Esophagus muscularis mucosa (tissue), 4 donors: ENCODE data around the gene VMO1. TPM values are rescaled to one million over a fixed set of nuclear protein-coding genes. Genes with fewer than 3 reads are reported as not detected.

ENCODE experiments used
- DNase-seq: peaks from one replicate; pipeline ENCODE4 v3.0.0-alpha.2; 2017; ENCODE audit errors: extremely low spot score
- H3K27ac ChIP-seq, 4 donors: fragments of 200-600 bp; sonication (generic); replicated peaks in 1 of 4; 1 replicate in 3 of 4; 2 replicates in 1 of 4; pipeline ENCODE4 v1.5.1; 2016 to 2019; ENCODE audit warnings: mild to moderate bottlenecking in 1 of 4
- H3K27me3 ChIP-seq, 4 donors: fragments of 200-600 bp; sonication (generic); one replicate each; pipeline versions ENCODE4 v1.5.1 to v1.6.0; 2016 to 2019
- H3K36me3 ChIP-seq, 4 donors: fragments of 200-600 bp; sonication (generic); one replicate each; pipeline ENCODE4 v1.5.1; 2016 to 2019
- H3K4me1 ChIP-seq, 4 donors: fragments of 200-600 bp; sonication (generic); one replicate each; pipeline ENCODE4 v1.5.1; 2016 to 2019
- H3K4me3 ChIP-seq, 4 donors: fragments of 200-600 bp; sonication (generic); 1 replicate in 2 of 4; 2 replicates in 2 of 4; pipeline ENCODE4 v1.5.1; 2016 to 2019; ENCODE audit warnings: mild to moderate bottlenecking in 4 of 4, moderate library complexity in 1 of 4
- H3K9me3 ChIP-seq, 4 donors: fragments of 200-600 bp; sonication (generic); 1 replicate in 3 of 4; 2 replicates in 1 of 4; pipeline ENCODE4 v1.5.1; 2016 to 2019
- CTCF ChIP-seq, 3 experiments: fragments of 200-600 bp in 2 of 3; fragments of 450-650 bp in 1 of 3; sonication (generic) in 2 of 3; IDR thresholded peaks; one replicate each; pipeline ENCODE4 v1.5.1; 2017 to 2019; ENCODE audit warnings: antibody characterized with exemption in 3 of 3, mild to moderate bottlenecking in 2 of 3, moderate library complexity in 1 of 3
- EP300 ChIP-seq: sonication (generic); formaldehyde crosslinking; IDR thresholded peaks from one replicate; pipeline ENCODE4 v1.6.1; 2017; ENCODE audit warnings: antibody characterized with exemption
- POLR2A ChIP-seq: fragments of 450-650 bp; IDR thresholded peaks from one replicate; pipeline ENCODE4 v1.6.1; 2017; ENCODE audit warnings: antibody characterized with exemption, moderate library complexity, mild to moderate bottlenecking, low read depth
- POLR2AphosphoS5 ChIP-seq, 2 donors: sonication (generic); formaldehyde crosslinking; IDR thresholded peaks; one replicate each; pipeline ENCODE4 v1.6.1; 2017; ENCODE audit warnings: antibody characterized with exemption in 2 of 2
- WGBS: methylation state at CpG from one replicate; pipeline ENCODE4 v1.1.5; 2018; 5-methylcytosine and 5-hydroxymethylcytosine counted together
- intact Hi-C: fragments of 100-400 bp; cut with DNase I; formaldehyde crosslinking; loops from one replicate; pipeline ENCODE4 v1.15.1; 2023
- total RNA-seq, 4 donors: library from RNA; depleted of rRNA; stranded (reverse); fragments of >200 nt; gene quantifications; one replicate each; pipeline versions ENCODE4 v1.1.0 to v1.2.1, GENCODE V29; 2016

Gene VMO1
- total RNA-seq, 4 donors from 2014 or later, result 0.86 to 3.3 (median 2.6) TPM

GRCh38 chr17:4816826-4817225 lies 30.7 kb upstream of the VMO1 start:
- Histone ChIP-seq H3K36me3 (peaks cover 16 to 77% (median 56%) of the 10 kb centered on the region in 4 donors), H3K4me3 (no peak overlapping the region), H3K27ac (no peak overlapping the region), H3K27me3 (no peaks in the 10 kb centered on the region), H3K4me1 (no peaks in the 10 kb centered on the region), H3K9me3 (no peaks in the 10 kb centered on the region)
- intact Hi-C loops, result no loop called here
- WGBS, result 98% methylated on average over 13 of the region's 13 CpGs
- DNase-seq, result no peak
- TF ChIP-seq CTCF (IDR thresholded peaks at IDR 0.05) (no peak), POLR2AphosphoS5 (IDR thresholded peaks at IDR 0.05) (no peak), EP300 (no peak), POLR2A (no peak)

- Histone ChIP-seq H3K4me1 (no peaks in the 10 kb centered on the region), H3K27ac (no peak overlapping the region), H3K4me3 (no peak overlapping the region), H3K36me3 (peaks cover 17 to 75% (median 51%) of the 10 kb centered on the region in 4 donors), H3K9me3 (no peaks in the 10 kb centered on the region), H3K27me3 (no peaks in the 10 kb centered on the region)
- intact Hi-C loops, result no loop called here
- TF ChIP-seq POLR2AphosphoS5 (IDR thresholded peaks at IDR 0.05) (no peak), POLR2A (no peak), EP300 (no peak), CTCF (IDR thresholded peaks at IDR 0.05) (no peak)
- DNase-seq, result no peak
- 92% methylated on average over 7 of the region's 7 CpGs for WGBS
These were observed 29.0 kb upstream of the VMO1 start for GRCh38 chr17:4815043-4815675.

- H3K36me3 ChIP-seq, result peaks cover 25 to 65% (median 41%) of the 10 kb centered on the region in 4 donors
- intact Hi-C loops, result no loop called here
These were observed 26.5 kb upstream of the VMO1 start for GRCh38 chr17:4812690-4813089.

GRCh38 chr17:4811471-4811870 lies 25.3 kb upstream of the VMO1 start:
- 93% methylated on average over 12 of the region's 12 CpGs for WGBS
- peaks cover 17 to 53% (median 30%) of the 10 kb centered on the region in 4 donors for H3K36me3 ChIP-seq
- no peaks in the 10 kb centered on the region for H3K27me3 ChIP-seq
- no peak overlapping the region for H3K27ac ChIP-seq
- H3K9me3 ChIP-seq, result no peaks in the 10 kb centered on the region
- TF ChIP-seq POLR2A (no peak), CTCF (IDR thresholded peaks at IDR 0.05) (no peak), POLR2AphosphoS5 (IDR thresholded peaks at IDR 0.05) (no peak), EP300 (no peak)
- no peak for DNase-seq
- H3K4me1 ChIP-seq, result peaks cover 10 to 20% (median 16%) of the 10 kb centered on the region in 4 donors
- no peak overlapping the region for H3K4me3 ChIP-seq
- intact Hi-C loops, result no loop called here

More at GRCh38 chr17:4812690-4813089, 26.5 kb upstream of the VMO1 start:
- H3K27ac ChIP-seq, result no peak overlapping the region
- 95% methylated on average over 7 of the region's 7 CpGs for WGBS
- H3K9me3 ChIP-seq, result no peaks in the 10 kb centered on the region
- no peak overlapping the region for H3K4me3 ChIP-seq
- TF ChIP-seq POLR2A (no peak), EP300 (no peak), CTCF (IDR thresholded peaks at IDR 0.05) (no peak), POLR2AphosphoS5 (IDR thresholded peaks at IDR 0.05) (no peak)
- H3K4me1 ChIP-seq, result peaks cover 10 to 14% (median 11%) of the 10 kb centered on the region in 4 donors
- no peaks in the 10 kb centered on the region for H3K27me3 ChIP-seq
- DNase-seq, result no peak
